ENCODE measurements around the gene CPT1C. TPM values are rescaled to one million over a fixed set of nuclear protein-coding genes. Genes with fewer than 3 reads are reported as not detected.

Gene CPT1C
- total RNA-seq, 4 donors from 2014 or later = 1.5 to 10.9 (median 2.2) TPM

- WGBS, 2 donors (ENCODE audit: low coverage in 1 of 2) = 4% methylated on average over 4 to 27 of the region's 27 CpGs
- Histone ChIP-seq H3K9me3 (no peaks in the 10 kb centered on the region), H3K27ac (peak overlapping the region; percentile 85 to 95 (median 90)), H3K27me3 (no peaks in the 10 kb centered on the region), H3K4me3 (peak overlapping the region in 3 of 4 donors; percentile 22 to 46 (median 33)), H3K4me1 (peaks cover 9 to 51% (median 43%) of the 10 kb centered on the region in 4 donors), H3K36me3 (no peaks in the 10 kb centered on the region)
- TF ChIP-seq CTCF (IDR thresholded peaks at IDR 0.05) (peak in 2 of 5 experiments; percentile 8 to 28), EP300 (IDR thresholded peaks at IDR 0.05; ENCODE audit: low read depth) (no peak), POLR2AphosphoS5 (IDR thresholded peaks at IDR 0.05) (peak; percentile 60 to 69 (median 68)), POLR2A (IDR thresholded peaks at IDR 0.05) (no peak)
- in situ Hi-C loops (cut with MboI; ENCODE audit: low pct_ligation_motif_present in 1 of 4, low pct_unique_long_range_greater_than_20kb in 1 of 4, low sequenced_read_pairs in 3 of 4) = loop anchor here in 1 of 4 donors (10.0 kb wide), 1 partner anchor 101 kb away; no protein-coding TSS in a partner anchor
- DNase-seq = peak; percentile 90
- intact Hi-C loops (cut with DNase I; ENCODE audit: low total_unique reads) = no loop called here
These were observed 14.7 kb upstream of the CPT1C start for GRCh38 chr19:49676136-49676783.

- intact Hi-C loops (cut with DNase I; ENCODE audit: low total_unique reads) (no loop called here), in situ Hi-C loops (cut with MboI; ENCODE audit: low pct_ligation_motif_present in 1 of 4, low pct_unique_long_range_greater_than_20kb in 1 of 4, low sequenced_read_pairs in 3 of 4) (loop anchor here in 1 of 4 donors (10.0 kb wide), 1 partner anchor 102 kb away; no protein-coding TSS in a partner anchor)
- WGBS, 2 donors (ENCODE audit: low coverage in 1 of 2) = 1% methylated on average over 34 of the region's 34 CpGs; no CpG with 5 or more reads in 1 of the 2 donors
- Histone ChIP-seq H3K4me1 (peaks cover 9 to 49% (median 43%) of the 10 kb centered on the region in 4 donors), H3K9me3 (no peaks in the 10 kb centered on the region), H3K27ac (peak overlapping the region; percentile 85 to 99 (median 95)), H3K4me3 (peak overlapping the region; percentile 62 to 94 (median 84)), H3K36me3 (peaks cover 0 to 4% (median 2%) of the 10 kb centered on the region in 4 donors), H3K27me3 (no peaks in the 10 kb centered on the region)
- TF ChIP-seq POLR2A (IDR thresholded peaks at IDR 0.05) (no peak), POLR2AphosphoS5 (IDR thresholded peaks at IDR 0.05) (no peak), CTCF (IDR thresholded peaks at IDR 0.05) (no peak), EP300 (IDR thresholded peaks at IDR 0.05; ENCODE audit: low read depth) (no peak)
- peak; percentile 100 for DNase-seq
These were observed 14.1 kb upstream of the CPT1C start for GRCh38 chr19:49676784-49677230.

GRCh38 chr19:49677231-49677900 is 13.6 kb upstream of the CPT1C start, which contains the start of gene PRMT1:
TSS of gene PRMT1 (plus strand) at chr19:49677271. CDS start at chr19:49677281, 10 bp downstream.
- peaks cover 0 to 6% (median 5%) of the 10 kb centered on the region in 4 donors for H3K36me3 ChIP-seq
- no peaks in the 10 kb centered on the region for H3K9me3 ChIP-seq
- TF ChIP-seq POLR2AphosphoS5 (IDR thresholded peaks at IDR 0.05) = peak; percentile 64 to 89 (median 79)
- TF ChIP-seq EP300 (IDR thresholded peaks at IDR 0.05; ENCODE audit: low read depth) = no peak
- TF ChIP-seq POLR2A (IDR thresholded peaks at IDR 0.05) = peak; percentile 85
- no peak for TF ChIP-seq CTCF (IDR thresholded peaks at IDR 0.05)
- peak within 1 kb of the TSS; percentile 62 to 94 (median 84) for H3K4me3 ChIP-seq
- peaks cover 9 to 45% (median 40%) of the 10 kb centered on the region in 4 donors for H3K4me1 ChIP-seq
- H3K27ac ChIP-seq = peak within 1 kb of the TSS; percentile 85 to 99 (median 95)
- intact Hi-C loops (cut with DNase I; ENCODE audit: low total_unique reads) = no loop called here
- in situ Hi-C loops (cut with MboI; ENCODE audit: low pct_ligation_motif_present in 1 of 4, low pct_unique_long_range_greater_than_20kb in 1 of 4, low sequenced_read_pairs in 3 of 4) = loop anchor here in 1 of 4 donors (10.0 kb wide), 1 partner anchor 103 kb away; no protein-coding TSS in a partner anchor
- no peaks in the 10 kb centered on the region for H3K27me3 ChIP-seq
- WGBS, 2 donors (ENCODE audit: low coverage in 1 of 2) = 2% methylated on average over 40 of the region's 57 CpGs; no CpG with 5 or more reads in 1 of the 2 donors
- peak; percentile 44 for DNase-seq
